Measurements from ENCODE around the gene IFRD2. TPM values are rescaled to one million over a fixed set of nuclear protein-coding genes. Genes with fewer than 3 reads are reported as not detected.

IFRD2 gene
- total and polyA plus RNA-seq, 2 of the 13 experiments (the other 11 are each of a cell fraction or from before 2014, with no cell fraction given) = 32.8 to 96.1 TPM

DNA sequence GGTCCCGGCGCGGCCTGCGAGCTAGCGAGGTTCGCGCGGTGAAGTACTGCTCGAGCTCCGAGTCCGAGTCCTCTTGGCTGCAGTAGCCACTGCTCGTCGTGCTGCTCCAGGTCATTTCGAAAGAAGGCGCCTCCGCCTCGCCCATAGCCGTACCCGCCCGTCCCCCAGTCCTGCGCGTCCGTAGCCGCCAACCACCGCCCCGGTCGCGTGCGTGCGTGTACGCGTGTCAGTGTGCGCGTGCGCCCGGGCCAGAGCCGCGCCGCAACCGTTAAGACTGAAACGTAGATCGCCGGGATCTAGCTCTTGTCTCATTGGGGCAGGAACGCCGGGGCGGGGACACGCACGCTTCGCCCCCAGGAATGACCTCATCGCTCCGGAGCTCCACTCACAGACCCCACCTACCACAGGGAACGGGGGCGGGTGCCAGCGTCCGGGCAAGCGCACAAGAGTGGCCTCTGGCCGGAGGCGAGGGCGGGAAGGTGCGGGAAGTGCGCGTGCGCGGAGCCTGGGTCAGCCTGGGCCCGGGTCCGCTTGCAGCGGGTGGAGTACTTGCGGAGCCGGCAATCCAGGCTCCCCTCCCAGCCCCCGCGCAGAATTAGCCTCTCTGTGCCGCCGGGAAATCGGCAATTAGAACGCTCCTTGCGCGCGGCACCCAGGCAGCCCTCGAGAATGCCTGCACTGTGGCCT lies 45.1 kb upstream of the IFRD2 start (continued):
- TF ChIP-seq, protein P1, sequence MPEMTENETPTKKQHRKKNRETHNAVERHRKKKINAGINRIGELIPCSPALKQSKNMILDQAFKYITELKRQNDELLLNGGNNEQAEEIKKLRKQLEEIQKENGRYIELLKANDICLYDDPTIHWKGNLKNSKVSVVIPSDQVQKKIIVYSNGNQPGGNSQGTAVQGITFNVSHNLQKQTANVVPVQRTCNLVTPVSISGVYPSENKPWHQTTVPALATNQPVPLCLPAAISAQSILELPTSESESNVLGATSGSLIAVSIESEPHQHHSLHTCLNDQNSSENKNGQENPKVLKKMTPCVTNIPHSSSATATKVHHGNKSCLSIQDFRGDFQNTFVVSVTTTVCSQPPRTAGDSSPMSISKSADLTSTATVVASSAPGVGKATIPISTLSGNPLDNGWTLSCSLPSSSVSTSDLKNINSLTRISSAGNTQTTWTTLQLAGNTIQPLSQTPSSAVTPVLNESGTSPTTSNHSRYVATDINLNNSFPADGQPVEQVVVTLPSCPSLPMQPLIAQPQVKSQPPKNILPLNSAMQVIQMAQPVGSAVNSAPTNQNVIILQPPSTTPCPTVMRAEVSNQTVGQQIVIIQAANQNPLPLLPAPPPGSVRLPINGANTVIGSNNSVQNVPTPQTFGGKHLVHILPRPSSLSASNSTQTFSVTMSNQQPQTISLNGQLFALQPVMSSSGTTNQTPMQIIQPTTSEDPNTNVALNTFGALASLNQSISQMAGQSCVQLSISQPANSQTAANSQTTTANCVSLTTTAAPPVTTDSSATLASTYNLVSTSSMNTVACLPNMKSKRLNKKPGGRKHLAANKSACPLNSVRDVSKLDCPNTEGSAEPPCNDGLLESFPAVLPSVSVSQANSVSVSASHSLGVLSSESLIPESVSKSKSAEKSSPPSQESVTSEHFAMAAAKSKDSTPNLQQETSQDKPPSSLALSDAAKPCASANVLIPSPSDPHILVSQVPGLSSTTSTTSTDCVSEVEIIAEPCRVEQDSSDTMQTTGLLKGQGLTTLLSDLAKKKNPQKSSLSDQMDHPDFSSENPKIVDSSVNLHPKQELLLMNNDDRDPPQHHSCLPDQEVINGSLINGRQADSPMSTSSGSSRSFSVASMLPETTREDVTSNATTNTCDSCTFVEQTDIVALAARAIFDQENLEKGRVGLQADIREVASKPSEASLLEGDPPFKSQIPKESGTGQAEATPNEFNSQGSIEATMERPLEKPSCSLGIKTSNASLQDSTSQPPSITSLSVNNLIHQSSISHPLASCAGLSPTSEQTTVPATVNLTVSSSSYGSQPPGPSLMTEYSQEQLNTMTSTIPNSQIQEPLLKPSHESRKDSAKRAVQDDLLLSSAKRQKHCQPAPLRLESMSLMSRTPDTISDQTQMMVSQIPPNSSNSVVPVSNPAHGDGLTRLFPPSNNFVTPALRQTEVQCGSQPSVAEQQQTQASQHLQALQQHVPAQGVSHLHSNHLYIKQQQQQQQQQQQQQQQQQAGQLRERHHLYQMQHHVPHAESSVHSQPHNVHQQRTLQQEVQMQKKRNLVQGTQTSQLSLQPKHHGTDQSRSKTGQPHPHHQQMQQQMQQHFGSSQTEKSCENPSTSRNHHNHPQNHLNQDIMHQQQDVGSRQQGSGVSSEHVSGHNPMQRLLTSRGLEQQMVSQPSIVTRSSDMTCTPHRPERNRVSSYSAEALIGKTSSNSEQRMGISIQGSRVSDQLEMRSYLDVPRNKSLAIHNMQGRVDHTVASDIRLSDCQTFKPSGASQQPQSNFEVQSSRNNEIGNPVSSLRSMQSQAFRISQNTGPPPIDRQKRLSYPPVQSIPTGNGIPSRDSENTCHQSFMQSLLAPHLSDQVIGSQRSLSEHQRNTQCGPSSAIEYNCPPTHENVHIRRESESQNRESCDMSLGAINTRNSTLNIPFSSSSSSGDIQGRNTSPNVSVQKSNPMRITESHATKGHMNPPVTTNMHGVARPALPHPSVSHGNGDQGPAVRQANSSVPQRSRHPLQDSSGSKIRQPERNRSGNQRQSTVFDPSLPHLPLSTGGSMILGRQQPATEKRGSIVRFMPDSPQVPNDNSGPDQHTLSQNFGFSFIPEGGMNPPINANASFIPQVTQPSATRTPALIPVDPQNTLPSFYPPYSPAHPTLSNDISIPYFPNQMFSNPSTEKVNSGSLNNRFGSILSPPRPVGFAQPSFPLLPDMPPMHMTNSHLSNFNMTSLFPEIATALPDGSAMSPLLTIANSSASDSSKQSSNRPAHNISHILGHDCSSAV (CRISPR knock-in tag; IDR thresholded peaks at IDR 0.05; ENCODE audit: borderline replicate concordance) = 0 out of 2 replicates have a peak, but pooled peaks have one; percentile 89
- no peak for TF ChIP-seq ZNF224 (CRISPR knock-in tag; IDR thresholded peaks at IDR 0.05)
- TF ChIP-seq RORA (CRISPR knock-in tag; IDR thresholded peaks at IDR 0.05) = no peak
- peak; percentile 97 for TF ChIP-seq SAP130 (CRISPR knock-in tag; IDR thresholded peaks at IDR 0.05; ENCODE audit: low read depth)
- TF ChIP-seq CREB1 (IDR thresholded peaks at IDR 0.05) = peak; percentile 82
- TF ChIP-seq CREB1 (CRISPR knock-in tag; IDR thresholded peaks at IDR 0.05) = no peak; the same call in 1 of the 2 replicates
- 0 out of 2 replicates have a peak, but pooled peaks have one; percentile 30 for TF ChIP-seq ZBTB3 (CRISPR knock-in tag; IDR thresholded peaks at IDR 0.05; ENCODE audit: borderline replicate concordance, low read depth)
- no peak for TF ChIP-seq SP1 (IDR thresholded peaks at IDR 0.05)
- TF ChIP-seq SP1 (CRISPR knock-in tag; IDR thresholded peaks at IDR 0.05) = peak; percentile 52
- TF ChIP-seq ZNF766 (CRISPR knock-in tag; IDR thresholded peaks at IDR 0.05; ENCODE audit: borderline replicate concordance) = no peak
- TF ChIP-seq, protein P2, sequence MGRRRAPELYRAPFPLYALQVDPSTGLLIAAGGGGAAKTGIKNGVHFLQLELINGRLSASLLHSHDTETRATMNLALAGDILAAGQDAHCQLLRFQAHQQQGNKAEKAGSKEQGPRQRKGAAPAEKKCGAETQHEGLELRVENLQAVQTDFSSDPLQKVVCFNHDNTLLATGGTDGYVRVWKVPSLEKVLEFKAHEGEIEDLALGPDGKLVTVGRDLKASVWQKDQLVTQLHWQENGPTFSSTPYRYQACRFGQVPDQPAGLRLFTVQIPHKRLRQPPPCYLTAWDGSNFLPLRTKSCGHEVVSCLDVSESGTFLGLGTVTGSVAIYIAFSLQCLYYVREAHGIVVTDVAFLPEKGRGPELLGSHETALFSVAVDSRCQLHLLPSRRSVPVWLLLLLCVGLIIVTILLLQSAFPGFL (CRISPR knock-in tag; IDR thresholded peaks at IDR 0.05) = no peak
- TF ChIP-seq HCFC1 (IDR thresholded peaks at IDR 0.05; ENCODE audit: low read depth, low read length) = peak; percentile 26; the same call in 1 of the 2 replicates
- TF ChIP-seq ZNF605 (CRISPR knock-in tag; IDR thresholded peaks at IDR 0.05) = peak; percentile 98
- TF ChIP-seq NFYC (CRISPR knock-in tag; IDR thresholded peaks at IDR 0.05) = peak; percentile 67
- 0 out of 2 replicates have a peak, but pooled peaks have one; percentile 1 for TF ChIP-seq ZNF878 (CRISPR knock-in tag; IDR thresholded peaks at IDR 0.05)
- 0 out of 2 replicates have a peak, but pooled peaks have one; percentile 14 for TF ChIP-seq ZNF143 (CRISPR knock-in tag; IDR thresholded peaks at IDR 0.05)
- TF ChIP-seq ZEB1 (IDR thresholded peaks at IDR 0.05; ENCODE audit: insufficient replicate concordance, low read depth) = no peak
- peak; percentile 65 for TF ChIP-seq KAT8 (CRISPR knock-in tag; IDR thresholded peaks at IDR 0.05)
- TF ChIP-seq, protein P3, sequence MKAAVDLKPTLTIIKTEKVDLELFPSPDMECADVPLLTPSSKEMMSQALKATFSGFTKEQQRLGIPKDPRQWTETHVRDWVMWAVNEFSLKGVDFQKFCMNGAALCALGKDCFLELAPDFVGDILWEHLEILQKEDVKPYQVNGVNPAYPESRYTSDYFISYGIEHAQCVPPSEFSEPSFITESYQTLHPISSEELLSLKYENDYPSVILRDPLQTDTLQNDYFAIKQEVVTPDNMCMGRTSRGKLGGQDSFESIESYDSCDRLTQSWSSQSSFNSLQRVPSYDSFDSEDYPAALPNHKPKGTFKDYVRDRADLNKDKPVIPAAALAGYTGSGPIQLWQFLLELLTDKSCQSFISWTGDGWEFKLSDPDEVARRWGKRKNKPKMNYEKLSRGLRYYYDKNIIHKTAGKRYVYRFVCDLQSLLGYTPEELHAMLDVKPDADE (CRISPR knock-in tag; IDR thresholded peaks at IDR 0.05) = 0 out of 2 replicates have a peak, but pooled peaks have one; percentile 38
- peak; percentile 92 for TF ChIP-seq ZNF780A (CRISPR knock-in tag; IDR thresholded peaks at IDR 0.05)
- TF ChIP-seq HOXA9 (CRISPR knock-in tag; IDR thresholded peaks at IDR 0.05; ENCODE audit: borderline replicate concordance) = peak; percentile 95

Measured in HepG2 (cell line).